NB4 (cell line): ENCODE results near the gene ACOT7.

ENCODE experiments used
- DNase-seq: peaks from one replicate; pipeline ENCODE4 v3.0.0; 2010; ENCODE audit warnings: low read depth
- H3K4me3 ChIP-seq: one replicate; pipeline ENCODE4 v1.5.1; 2011; ENCODE audit warnings: mild to moderate bottlenecking, low read depth, low read length, moderate library complexity
- CTCF ChIP-seq: IDR thresholded peaks from one replicate; pipeline ENCODE4 v1.5.1; 2012; ENCODE audit warnings: low read depth, low read length
- MAX ChIP-seq: IDR thresholded peaks from 2 replicates; pipeline ENCODE4 v1.6.1; 2011; ENCODE audit warnings: low read depth, low read length
- MYC ChIP-seq: IDR thresholded peaks from 2 replicates; pipeline ENCODE4 v1.6.1; 2011; ENCODE audit warnings: low read depth, low read length
- POLR2A ChIP-seq: IDR thresholded peaks from 2 replicates; pipeline ENCODE4 v1.6.1; 2011; ENCODE audit warnings: mild to moderate bottlenecking; ENCODE audit not compliant: insufficient read length; ENCODE audit errors: extremely low read depth

The ACOT7 gene

GRCh38 chr1:6316240-6317097, 77.1 kb downstream of the ACOT7 start:
- DNase-seq: no peak
- TF ChIP-seq CTCF (no peak), POLR2A (no peak), MAX (no peak), MYC (no peak)
- no peak overlapping the region for H3K4me3 ChIP-seq

GRCh38 chr1:6314503-6314902, 79.1 kb downstream of the ACOT7 start:
- no peak for DNase-seq
- TF ChIP-seq POLR2A (no peak), CTCF (no peak), MYC (no peak), MAX (no peak)
- H3K4me3 ChIP-seq: no peak overlapping the region

- H3K4me3 ChIP-seq: no peak overlapping the region
- DNase-seq: no peak
- no peak for TF ChIP-seq MAX
- no peak for TF ChIP-seq POLR2A
- TF ChIP-seq CTCF: no peak
- no peak for TF ChIP-seq MYC
These were observed 80.0 kb downstream of the ACOT7 start for GRCh38 chr1:6313393-6314200.

GRCh38 chr1:6310116-6310848, 83.3 kb downstream of the ACOT7 start:
- no peak overlapping the region for H3K4me3 ChIP-seq
- no peak for DNase-seq
- no peak for TF ChIP-seq MAX
- TF ChIP-seq MYC: no peak
- TF ChIP-seq POLR2A: no peak
- no peak for TF ChIP-seq CTCF

GRCh38 chr1:6309564-6309963, 84.0 kb downstream of the ACOT7 start:
- H3K4me3 ChIP-seq: no peak overlapping the region
- TF ChIP-seq MYC (no peak), POLR2A (no peak), MAX (no peak), CTCF (no peak)
- DNase-seq: no peak
